SKM-1 treated with dmso at 0.1 percent for 144 hours (cell line): Measurements from ENCODE around the gene MAP3K21.

Experiments used
- DNase-seq: peaks from one replicate; lab custom pipeline; 2025; ENCODE audit not compliant: unreplicated experiment; lab: John Stamatoyannopoulos, UW

MAP3K21 gene

GRCh38 chr1:233357595-233358397 is 30.3 kb downstream of the MAP3K21 start:
- no peak for DNase-seq

- DNase-seq: no peak
Observed at GRCh38 chr1:233359431-233359830, 31.9 kb downstream of the MAP3K21 start.

GRCh38 chr1:233359905-233360304 is 32.4 kb downstream of the MAP3K21 start:
- no peak for DNase-seq

- DNase-seq: no peak
Observed at GRCh38 chr1:233360525-233361102, 33.1 kb downstream of the MAP3K21 start.

- no peak for DNase-seq
Observed at GRCh38 chr1:233361876-233362275, 34.4 kb downstream of the MAP3K21 start.

- no peak for DNase-seq
Observed at GRCh38 chr1:233362743-233363142, 35.2 kb downstream of the MAP3K21 start.

GRCh38 chr1:233364026-233364425 is 36.5 kb downstream of the MAP3K21 start:
- no peak for DNase-seq

- no peak for DNase-seq
Observed at GRCh38 chr1:233364695-233365539, 37.4 kb downstream of the MAP3K21 start.

GRCh38 chr1:233366575-233366974 is 39.1 kb downstream of the MAP3K21 start:
- no peak for DNase-seq

GRCh38 chr1:233367057-233367803 is 39.7 kb downstream of the MAP3K21 start:
- no peak for DNase-seq

- no peak for DNase-seq
Observed at GRCh38 chr1:233368106-233368788, 40.7 kb downstream of the MAP3K21 start.

GRCh38 chr1:233368789-233369130 is 41.2 kb downstream of the MAP3K21 start:
- DNase-seq: no peak

GRCh38 chr1:233372218-233373120 is 44.9 kb downstream of the MAP3K21 start:
- no peak for DNase-seq

- no peak for DNase-seq
Observed at GRCh38 chr1:233373226-233373625, 45.7 kb downstream of the MAP3K21 start.

- no peak for DNase-seq
Observed at GRCh38 chr1:233375653-233376052, 48.1 kb downstream of the MAP3K21 start.

- DNase-seq: no peak
Observed at GRCh38 chr1:233376382-233377110, 49.0 kb downstream of the MAP3K21 start.

- no peak for DNase-seq
Observed at GRCh38 chr1:233379869-233380438, 52.4 kb downstream of the MAP3K21 start.

GRCh38 chr1:233381806-233382205 is 54.3 kb downstream of the MAP3K21 start:
- DNase-seq: no peak

GRCh38 chr1:233383984-233384383 is 56.5 kb downstream of the MAP3K21 start:
- no peak for DNase-seq
